Muscle layer of colon (tissue), 2 donors: ENCODE data around the gene NHLRC1.

Experiments used
- H3K27ac ChIP-seq: one replicate; pipeline ENCODE4 v1.7.0; 2013; ENCODE audit warnings: low read depth, mild to moderate bottlenecking, low read length, moderate library complexity
- H3K27me3 ChIP-seq, 2 donors: one replicate each; pipeline ENCODE4 v1.7.0; 2013; ENCODE audit warnings: low read length in 2 of 2, mild to moderate bottlenecking in 2 of 2; ENCODE audit not compliant: insufficient read depth in 2 of 2, control insufficient read depth in 1 of 2
- H3K36me3 ChIP-seq: one replicate; pipeline ENCODE4 v1.7.0; 2013; ENCODE audit warnings: mild to moderate bottlenecking, low read length; ENCODE audit not compliant: insufficient read depth
- H3K4me1 ChIP-seq: one replicate; pipeline ENCODE4 v1.7.0; 2013; ENCODE audit warnings: mild to moderate bottlenecking, low read length; ENCODE audit not compliant: insufficient read depth
- H3K4me3 ChIP-seq, 2 donors: one replicate each; pipeline ENCODE4 v1.7.0; 2013; ENCODE audit warnings: low read length in 2 of 2, low read depth in 1 of 2, mild to moderate bottlenecking in 1 of 2, moderate library complexity in 1 of 2
- H3K9ac ChIP-seq: one replicate; pipeline ENCODE4 v1.7.0; 2013; ENCODE audit warnings: low read length
- H3K9me3 ChIP-seq: one replicate; pipeline ENCODE4 v1.7.0; 2013; ENCODE audit warnings: mild to moderate bottlenecking, low read length
- donor health status: abdominal sarcoma.
- donor health status: Adenocarcinoma of cecum.

The NHLRC1 gene

GRCh38 chr6:18101873-18102272, 20.6 kb downstream of the NHLRC1 start:
- no peaks in the 10 kb centered on the region for H3K27me3 ChIP-seq
- H3K27ac ChIP-seq, result no peak overlapping the region
- H3K9me3 ChIP-seq, result no peaks in the 10 kb centered on the region
- H3K36me3 ChIP-seq, result no peaks in the 10 kb centered on the region
- no peaks in the 10 kb centered on the region for H3K4me1 ChIP-seq
- no peak overlapping the region for H3K4me3 ChIP-seq
- H3K9ac ChIP-seq, result no peak overlapping the region

- Histone ChIP-seq H3K4me1 (no peaks in the 10 kb centered on the region), H3K9ac (no peak overlapping the region), H3K36me3 (no peaks in the 10 kb centered on the region), H3K4me3 (no peak overlapping the region), H3K9me3 (no peaks in the 10 kb centered on the region), H3K27me3 (no peaks in the 10 kb centered on the region), H3K27ac (no peak overlapping the region)
These were observed 21.2 kb downstream of the NHLRC1 start for GRCh38 chr6:18101271-18101670.

- H3K27ac ChIP-seq, result no peak overlapping the region
- H3K36me3 ChIP-seq, result no peaks in the 10 kb centered on the region
- no peaks in the 10 kb centered on the region for H3K27me3 ChIP-seq
- H3K4me1 ChIP-seq, result no peaks in the 10 kb centered on the region
- H3K9ac ChIP-seq, result no peak overlapping the region
- H3K9me3 ChIP-seq, result no peaks in the 10 kb centered on the region
- H3K4me3 ChIP-seq, result no peak overlapping the region
These were observed 22.2 kb downstream of the NHLRC1 start for GRCh38 chr6:18100296-18100695.

GRCh38 chr6:18099511-18099910, 23.0 kb downstream of the NHLRC1 start:
- no peaks in the 10 kb centered on the region for H3K4me1 ChIP-seq
- H3K36me3 ChIP-seq, result no peaks in the 10 kb centered on the region
- no peak overlapping the region for H3K9ac ChIP-seq
- H3K27ac ChIP-seq, result no peak overlapping the region
- H3K27me3 ChIP-seq, result no peaks in the 10 kb centered on the region
- no peak overlapping the region for H3K4me3 ChIP-seq
- H3K9me3 ChIP-seq, result no peaks in the 10 kb centered on the region

GRCh38 chr6:18096423-18096822, 26.1 kb downstream of the NHLRC1 start:
- H3K9me3 ChIP-seq, result no peaks in the 10 kb centered on the region
- H3K9ac ChIP-seq, result no peak overlapping the region
- H3K4me1 ChIP-seq, result no peaks in the 10 kb centered on the region
- H3K27me3 ChIP-seq, result no peaks in the 10 kb centered on the region
- no peaks in the 10 kb centered on the region for H3K36me3 ChIP-seq
- H3K4me3 ChIP-seq, result no peak overlapping the region
- H3K27ac ChIP-seq, result no peak overlapping the region

- no peaks in the 10 kb centered on the region for H3K4me1 ChIP-seq
- no peak overlapping the region for H3K4me3 ChIP-seq
- no peak overlapping the region for H3K27ac ChIP-seq
- H3K27me3 ChIP-seq, result no peaks in the 10 kb centered on the region
- H3K36me3 ChIP-seq, result no peaks in the 10 kb centered on the region
- H3K9me3 ChIP-seq, result no peaks in the 10 kb centered on the region
- H3K9ac ChIP-seq, result no peak overlapping the region
These were observed 31.1 kb downstream of the NHLRC1 start for GRCh38 chr6:18091382-18091781.

GRCh38 chr6:18090349-18090786, 32.1 kb downstream of the NHLRC1 start:
- H3K27ac ChIP-seq, result no peak overlapping the region
- H3K4me3 ChIP-seq, result no peak overlapping the region
- no peaks in the 10 kb centered on the region for H3K36me3 ChIP-seq
- H3K27me3 ChIP-seq, result no peaks in the 10 kb centered on the region
- no peaks in the 10 kb centered on the region for H3K9me3 ChIP-seq
- no peaks in the 10 kb centered on the region for H3K4me1 ChIP-seq
- H3K9ac ChIP-seq, result no peak overlapping the region

- Histone ChIP-seq H3K27me3 (no peaks in the 10 kb centered on the region), H3K9ac (no peak overlapping the region), H3K4me1 (no peaks in the 10 kb centered on the region), H3K27ac (no peak overlapping the region), H3K36me3 (no peaks in the 10 kb centered on the region), H3K4me3 (no peak overlapping the region), H3K9me3 (no peaks in the 10 kb centered on the region)
These were observed 33.8 kb downstream of the NHLRC1 start for GRCh38 chr6:18088419-18089296.

- Histone ChIP-seq H3K4me1 (no peaks in the 10 kb centered on the region), H3K9me3 (no peaks in the 10 kb centered on the region), H3K36me3 (no peaks in the 10 kb centered on the region), H3K27me3 (no peaks in the 10 kb centered on the region), H3K4me3 (no peak overlapping the region), H3K9ac (no peak overlapping the region), H3K27ac (no peak overlapping the region)
These were observed 34.9 kb downstream of the NHLRC1 start for GRCh38 chr6:18087396-18088165.

GRCh38 chr6:18081025-18081668, 41.3 kb downstream of the NHLRC1 start:
- H3K36me3 ChIP-seq, result no peaks in the 10 kb centered on the region
- no peak overlapping the region for H3K9ac ChIP-seq
- H3K4me1 ChIP-seq, result no peaks in the 10 kb centered on the region
- no peak overlapping the region for H3K4me3 ChIP-seq
- H3K9me3 ChIP-seq, result no peaks in the 10 kb centered on the region
- H3K27me3 ChIP-seq, result no peaks in the 10 kb centered on the region
- H3K27ac ChIP-seq, result no peak overlapping the region

GRCh38 chr6:18080544-18080943, 41.9 kb downstream of the NHLRC1 start:
- H3K4me1 ChIP-seq, result no peaks in the 10 kb centered on the region
- H3K4me3 ChIP-seq, result no peak overlapping the region
- no peaks in the 10 kb centered on the region for H3K27me3 ChIP-seq
- no peak overlapping the region for H3K9ac ChIP-seq
- no peak overlapping the region for H3K27ac ChIP-seq
- H3K9me3 ChIP-seq, result no peaks in the 10 kb centered on the region
- H3K36me3 ChIP-seq, result no peaks in the 10 kb centered on the region
